ENCODE measurements around the gene RARS2.

The RARS2 gene

DNA sequence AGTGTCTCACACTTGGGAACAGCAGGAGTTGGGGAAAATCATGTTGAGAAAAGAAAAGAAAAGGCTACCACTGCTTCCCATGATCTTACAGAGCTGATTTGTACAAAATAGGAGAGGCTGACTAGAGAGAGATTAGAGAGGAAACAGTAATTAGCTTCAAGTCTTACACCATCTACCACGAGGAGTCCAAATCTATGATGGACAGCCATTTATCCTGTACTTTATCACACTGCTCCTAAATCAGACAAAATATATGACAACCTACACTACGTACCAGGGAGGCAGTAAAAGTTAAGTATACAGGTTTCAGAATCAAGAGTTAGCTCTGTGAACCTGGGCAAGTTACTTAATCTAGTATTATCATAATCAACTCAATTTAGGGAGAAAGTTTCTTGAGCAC, 38.0 kb downstream of the RARS2 start:
- Histone ChIP-seq H3K27me3 (ENCODE audit: insufficient read depth, insufficient read length) (no peaks in the 10 kb centered on the region), H3K9ac (ENCODE audit: insufficient read length, low read depth) (no peak overlapping the region), H3K36me3 (ENCODE audit: insufficient read depth, insufficient read length, low read length) (peaks cover 39% of the 10 kb centered on the region), H3K4me3 (ENCODE audit: insufficient read length, low read depth) (no peak overlapping the region), H3K4me1 (ENCODE audit: insufficient read depth, insufficient read length) (no peaks in the 10 kb centered on the region), H3K9me3 (ENCODE audit: insufficient read depth, low read length) (no peaks in the 10 kb centered on the region)
- TF ChIP-seq YY1 (IDR thresholded peaks at IDR 0.05; ENCODE audit: insufficient read depth, insufficient read length) (no peak), ZNF274 (IDR thresholded peaks at IDR 0.05; ENCODE audit: low read depth, low read length) (no peak), SUZ12 (IDR thresholded peaks at IDR 0.05; ENCODE audit: extremely low read depth, insufficient read depth, insufficient read length) (no peak)
- no peak for DNase-seq (ENCODE audit: low read depth, low spot score)

GRCh38 chr6:87544474-87544735, 45.4 kb downstream of the RARS2 start:
- Histone ChIP-seq H3K4me1 (ENCODE audit: insufficient read depth, insufficient read length) (no peaks in the 10 kb centered on the region), H3K36me3 (ENCODE audit: insufficient read depth, insufficient read length, low read length) (peaks cover 41% of the 10 kb centered on the region)
- TF ChIP-seq ZNF274 (IDR thresholded peaks at IDR 0.05; ENCODE audit: low read depth, low read length) (no peak), SUZ12 (IDR thresholded peaks at IDR 0.05; ENCODE audit: extremely low read depth, insufficient read depth, insufficient read length) (no peak), YY1 (IDR thresholded peaks at IDR 0.05; ENCODE audit: insufficient read depth, insufficient read length) (no peak)

DNA sequence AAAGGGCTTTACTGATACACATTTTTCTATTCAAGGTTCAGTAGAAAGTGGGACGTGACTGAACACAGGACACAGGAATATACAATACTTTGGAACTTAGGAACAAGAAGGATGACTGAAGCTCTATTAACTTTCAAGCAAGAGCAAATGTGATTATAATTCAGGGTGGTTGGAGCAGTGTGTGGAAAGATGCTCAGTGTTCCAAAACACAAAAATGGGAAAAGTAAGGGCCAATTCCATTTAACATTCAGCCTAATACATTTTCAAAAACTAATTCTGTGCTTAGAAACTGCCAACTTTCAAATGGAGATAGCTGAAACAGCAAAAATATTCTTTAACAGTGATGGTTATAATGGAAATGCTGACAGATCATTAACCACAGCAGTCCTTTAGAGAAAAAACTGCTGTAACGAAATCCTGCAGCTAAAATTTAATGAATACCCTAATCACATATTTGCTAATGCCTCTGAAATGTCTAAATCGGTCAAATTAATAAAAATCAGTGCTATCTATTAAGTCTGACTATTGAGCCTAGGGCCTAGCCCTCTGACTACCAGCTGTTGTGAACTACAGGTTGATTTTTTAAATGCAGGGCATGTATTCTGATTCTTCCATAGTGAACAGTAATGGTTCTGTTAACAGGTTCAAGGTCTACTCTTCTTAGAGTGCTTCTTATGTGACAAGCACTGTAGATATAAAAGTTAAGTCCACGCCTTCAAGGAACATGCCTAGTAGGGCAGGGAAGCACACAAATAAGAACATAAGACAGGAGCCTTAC, 45.9 kb downstream of the RARS2 start:
- Histone ChIP-seq H3K4me1 (ENCODE audit: insufficient read depth, insufficient read length) (no peaks in the 10 kb centered on the region), H3K36me3 (ENCODE audit: insufficient read depth, insufficient read length, low read length) (peaks cover 40% of the 10 kb centered on the region), H3K27me3 (ENCODE audit: insufficient read depth, insufficient read length) (no peaks in the 10 kb centered on the region), H3K9me3 (ENCODE audit: insufficient read depth, low read length) (peaks cover 23% of the 10 kb centered on the region), H3K4me3 (ENCODE audit: insufficient read length, low read depth) (no peak overlapping the region), H3K9ac (ENCODE audit: insufficient read length, low read depth) (no peak overlapping the region)
- TF ChIP-seq ZNF274 (IDR thresholded peaks at IDR 0.05; ENCODE audit: low read depth, low read length) = no peak
- TF ChIP-seq SUZ12 (IDR thresholded peaks at IDR 0.05; ENCODE audit: extremely low read depth, insufficient read depth, insufficient read length) = no peak
- no peak for TF ChIP-seq YY1 (IDR thresholded peaks at IDR 0.05; ENCODE audit: insufficient read depth, insufficient read length)
- DNase-seq (ENCODE audit: low read depth, low spot score) = no peak

More at GRCh38 chr6:87544474-87544735, 45.4 kb downstream of the RARS2 start:
- peaks cover 19% of the 10 kb centered on the region for H3K9me3 ChIP-seq (ENCODE audit: insufficient read depth, low read length)
- H3K9ac ChIP-seq (ENCODE audit: insufficient read length, low read depth) = no peak overlapping the region
- H3K4me3 ChIP-seq (ENCODE audit: insufficient read length, low read depth) = no peak overlapping the region
- no peaks in the 10 kb centered on the region for H3K27me3 ChIP-seq (ENCODE audit: insufficient read depth, insufficient read length)
- no peak for DNase-seq (ENCODE audit: low read depth, low spot score)

DNA sequence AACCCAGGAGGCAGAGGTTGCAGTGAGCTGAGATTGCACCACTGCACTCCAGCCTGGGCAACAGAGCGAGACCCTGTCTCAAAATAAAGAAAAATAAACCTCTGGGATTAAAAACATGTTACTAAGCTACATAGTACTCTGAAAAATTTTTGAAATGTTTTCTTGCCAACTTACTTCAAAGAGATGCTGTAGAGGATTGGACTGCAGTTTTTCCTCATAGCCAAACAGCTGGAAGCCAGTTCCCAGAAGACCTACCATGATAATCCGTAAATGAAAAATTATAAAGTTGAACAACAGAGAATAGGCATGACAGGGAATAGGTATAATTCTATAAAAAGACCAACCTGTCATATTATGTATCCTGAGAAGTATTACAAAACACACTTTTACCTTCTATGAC, 48.0 kb downstream of the RARS2 start:
- H3K27me3 ChIP-seq (ENCODE audit: insufficient read depth, insufficient read length) = no peaks in the 10 kb centered on the region
- no peak overlapping the region for H3K9ac ChIP-seq (ENCODE audit: insufficient read length, low read depth)
- no peaks in the 10 kb centered on the region for H3K4me1 ChIP-seq (ENCODE audit: insufficient read depth, insufficient read length)
- DNase-seq (ENCODE audit: low read depth, low spot score) = no peak
- TF ChIP-seq ZNF274 (IDR thresholded peaks at IDR 0.05; ENCODE audit: low read depth, low read length) = no peak
- TF ChIP-seq YY1 (IDR thresholded peaks at IDR 0.05; ENCODE audit: insufficient read depth, insufficient read length) = no peak
- TF ChIP-seq SUZ12 (IDR thresholded peaks at IDR 0.05; ENCODE audit: extremely low read depth, insufficient read depth, insufficient read length) = no peak
- no peak overlapping the region for H3K4me3 ChIP-seq (ENCODE audit: insufficient read length, low read depth)
- H3K9me3 ChIP-seq (ENCODE audit: insufficient read depth, low read length) = peaks cover 23% of the 10 kb centered on the region
- H3K36me3 ChIP-seq (ENCODE audit: insufficient read depth, insufficient read length, low read length) = peaks cover 37% of the 10 kb centered on the region

GRCh38 chr6:87541041-87541440, 48.7 kb downstream of the RARS2 start:
- Histone ChIP-seq H3K4me1 (ENCODE audit: insufficient read depth, insufficient read length) (no peaks in the 10 kb centered on the region), H3K36me3 (ENCODE audit: insufficient read depth, insufficient read length, low read length) (peaks cover 32% of the 10 kb centered on the region), H3K27me3 (ENCODE audit: insufficient read depth, insufficient read length) (no peaks in the 10 kb centered on the region), H3K9ac (ENCODE audit: insufficient read length, low read depth) (no peak overlapping the region), H3K9me3 (ENCODE audit: insufficient read depth, low read length) (peaks cover 23% of the 10 kb centered on the region), H3K4me3 (ENCODE audit: insufficient read length, low read depth) (no peak overlapping the region)
- TF ChIP-seq ZNF274 (IDR thresholded peaks at IDR 0.05; ENCODE audit: low read depth, low read length) (no peak), YY1 (IDR thresholded peaks at IDR 0.05; ENCODE audit: insufficient read depth, insufficient read length) (no peak), SUZ12 (IDR thresholded peaks at IDR 0.05; ENCODE audit: extremely low read depth, insufficient read depth, insufficient read length) (no peak)
- no peak for DNase-seq (ENCODE audit: low read depth, low spot score)

DNA sequence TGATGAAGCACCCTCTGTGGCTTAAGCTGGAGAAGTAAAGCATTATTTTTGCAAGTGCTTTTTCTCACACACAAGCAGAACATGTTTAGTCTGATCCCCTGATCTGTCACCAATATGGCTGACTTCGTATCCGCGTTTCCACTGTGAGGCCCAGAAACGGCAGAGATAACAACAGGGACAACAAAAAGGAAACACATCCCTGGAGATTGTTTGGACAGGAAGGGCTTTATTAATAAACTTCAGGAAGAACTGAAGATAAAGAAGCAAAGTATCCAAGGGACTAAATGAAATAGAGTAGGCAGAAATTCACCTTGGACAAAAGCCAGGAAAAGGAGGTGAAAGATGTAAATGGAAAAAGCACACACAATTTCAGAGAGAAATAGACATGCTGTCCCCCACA, 49.2 kb downstream of the RARS2 start:
- no peak for DNase-seq (ENCODE audit: low read depth, low spot score)
- Histone ChIP-seq H3K4me1 (ENCODE audit: insufficient read depth, insufficient read length) (no peaks in the 10 kb centered on the region), H3K27me3 (ENCODE audit: insufficient read depth, insufficient read length) (no peaks in the 10 kb centered on the region), H3K9me3 (ENCODE audit: insufficient read depth, low read length) (peaks cover 23% of the 10 kb centered on the region), H3K4me3 (ENCODE audit: insufficient read length, low read depth) (no peak overlapping the region), H3K9ac (ENCODE audit: insufficient read length, low read depth) (no peak overlapping the region), H3K36me3 (ENCODE audit: insufficient read depth, insufficient read length, low read length) (peaks cover 27% of the 10 kb centered on the region)
- TF ChIP-seq YY1 (IDR thresholded peaks at IDR 0.05; ENCODE audit: insufficient read depth, insufficient read length) (no peak), SUZ12 (IDR thresholded peaks at IDR 0.05; ENCODE audit: extremely low read depth, insufficient read depth, insufficient read length) (no peak), ZNF274 (IDR thresholded peaks at IDR 0.05; ENCODE audit: low read depth, low read length) (no peak)

GRCh38 chr6:87539554-87539953, 50.2 kb downstream of the RARS2 start:
- Histone ChIP-seq H3K27me3 (ENCODE audit: insufficient read depth, insufficient read length) (no peaks in the 10 kb centered on the region), H3K4me1 (ENCODE audit: insufficient read depth, insufficient read length) (no peaks in the 10 kb centered on the region), H3K9me3 (ENCODE audit: insufficient read depth, low read length) (peaks cover 23% of the 10 kb centered on the region), H3K4me3 (ENCODE audit: insufficient read length, low read depth) (no peak overlapping the region), H3K9ac (ENCODE audit: insufficient read length, low read depth) (no peak overlapping the region), H3K36me3 (ENCODE audit: insufficient read depth, insufficient read length, low read length) (peaks cover 25% of the 10 kb centered on the region)
- DNase-seq (ENCODE audit: low read depth, low spot score) = no peak
- TF ChIP-seq ZNF274 (IDR thresholded peaks at IDR 0.05; ENCODE audit: low read depth, low read length) = no peak
- no peak for TF ChIP-seq SUZ12 (IDR thresholded peaks at IDR 0.05; ENCODE audit: extremely low read depth, insufficient read depth, insufficient read length)
- no peak for TF ChIP-seq YY1 (IDR thresholded peaks at IDR 0.05; ENCODE audit: insufficient read depth, insufficient read length)
